GM18499 (cell line): ENCODE data around the gene CHMP4B.

Source experiments
- ATAC-seq: cut with Tn5 transposase; IDR thresholded peaks from one replicate; pipeline ENCODE4 v1.9.1; 2021; ENCODE audit warnings: moderate number of reproducible peaks; ENCODE audit not compliant: insufficient read depth, unreplicated experiment

CHMP4B gene

DNA sequence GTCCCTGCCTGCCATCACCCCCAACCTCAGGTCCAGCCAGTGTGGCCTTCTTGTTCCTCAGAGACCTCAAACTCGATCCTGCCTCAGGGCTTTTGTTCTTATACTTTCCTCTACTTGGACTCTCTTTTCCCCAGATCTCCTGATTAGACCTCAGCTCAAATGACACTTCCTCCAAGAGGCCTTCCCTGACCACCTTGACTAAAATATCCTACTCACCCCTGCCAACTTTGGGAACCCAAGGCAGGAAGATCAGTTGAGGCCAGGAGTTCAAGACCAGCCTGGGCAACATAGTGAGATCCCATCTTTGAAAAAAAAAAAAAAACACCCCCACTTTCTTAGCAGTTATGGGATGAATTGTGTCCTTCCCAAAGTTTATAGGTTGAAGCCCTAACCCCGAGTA, 73.5 kb downstream of the CHMP4B start:
- no peak for ATAC-seq

DNA sequence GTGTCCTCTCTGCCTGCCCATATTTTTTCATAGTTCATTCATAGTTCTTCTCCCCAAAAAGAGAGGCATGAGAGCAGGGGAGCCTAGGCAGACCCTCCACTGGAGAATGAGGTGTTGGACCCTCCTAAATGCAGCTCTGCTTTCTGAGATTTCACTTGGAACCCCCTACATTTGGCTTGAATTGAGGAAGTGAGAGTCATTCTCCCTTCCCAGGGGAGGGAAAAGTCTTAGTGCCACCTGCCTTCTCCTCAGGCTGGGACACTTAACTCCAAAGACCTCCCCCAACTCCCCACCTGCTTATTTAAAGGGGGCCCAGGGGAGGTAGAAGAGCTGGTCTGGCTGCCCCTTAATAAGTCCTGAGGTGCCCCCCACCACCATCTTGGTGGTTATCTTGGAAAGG, 78.2 kb downstream of the CHMP4B start:
- ATAC-seq: no peak

DNA sequence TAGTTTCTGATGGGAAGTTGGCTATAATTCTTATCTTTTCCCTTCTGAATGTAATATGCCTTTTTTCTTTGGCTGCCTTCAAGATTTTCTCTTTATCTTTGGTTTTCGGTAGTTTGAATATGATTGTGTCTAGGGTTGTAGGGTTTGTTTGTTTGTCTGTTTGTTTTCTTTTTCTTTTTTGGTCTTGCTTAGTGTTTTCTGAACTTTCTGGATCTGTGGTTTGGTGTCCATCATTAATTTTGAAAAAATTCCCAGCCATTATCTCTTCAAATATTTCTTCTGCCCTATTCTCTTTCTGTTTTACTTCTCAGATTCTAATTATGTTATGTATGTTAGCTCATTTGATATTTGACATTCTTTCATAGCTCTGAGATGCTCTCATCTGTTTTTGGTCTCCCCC, 79.4 kb downstream of the CHMP4B start:
- no peak for ATAC-seq

DNA sequence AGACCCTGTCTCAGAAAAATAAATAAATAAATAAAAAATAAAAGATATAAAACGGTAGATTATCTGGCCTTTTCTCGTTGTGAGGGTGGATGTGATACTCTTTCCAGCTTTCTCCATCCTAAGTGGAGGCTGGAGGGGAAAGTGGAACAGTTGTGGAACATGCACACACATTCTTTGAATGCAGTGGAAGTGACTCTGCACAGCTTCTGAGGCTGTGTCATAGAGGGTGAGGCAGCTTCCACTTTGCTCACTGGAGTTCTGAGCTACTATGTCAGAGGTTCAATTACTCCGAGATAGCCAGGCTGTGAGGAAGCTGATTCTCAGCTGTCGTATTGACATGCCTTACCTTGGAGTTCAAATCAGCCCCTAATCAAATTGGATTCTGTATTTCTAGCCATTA, 82.2 kb downstream of the CHMP4B start:
- no peak for ATAC-seq

DNA sequence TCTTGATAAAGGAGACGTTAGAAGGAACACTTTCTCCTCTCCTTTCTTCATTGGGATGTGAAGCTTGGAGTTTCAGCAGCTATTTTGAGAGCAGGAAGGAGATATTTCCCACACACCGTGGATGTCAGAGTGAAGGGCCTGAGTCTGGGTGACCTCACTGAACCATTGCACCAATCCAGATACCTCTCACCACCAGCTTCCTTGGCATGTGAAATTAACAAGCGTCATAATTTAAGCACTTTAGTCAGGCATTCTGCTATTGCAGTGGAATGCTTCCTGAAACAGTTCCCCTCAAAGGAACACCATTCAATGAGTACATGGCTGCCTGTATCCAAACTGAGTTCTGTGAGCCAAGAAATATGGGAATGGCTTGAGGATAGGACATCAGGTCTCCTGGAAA, 83.7 kb downstream of the CHMP4B start:
- no peak for ATAC-seq

DNA sequence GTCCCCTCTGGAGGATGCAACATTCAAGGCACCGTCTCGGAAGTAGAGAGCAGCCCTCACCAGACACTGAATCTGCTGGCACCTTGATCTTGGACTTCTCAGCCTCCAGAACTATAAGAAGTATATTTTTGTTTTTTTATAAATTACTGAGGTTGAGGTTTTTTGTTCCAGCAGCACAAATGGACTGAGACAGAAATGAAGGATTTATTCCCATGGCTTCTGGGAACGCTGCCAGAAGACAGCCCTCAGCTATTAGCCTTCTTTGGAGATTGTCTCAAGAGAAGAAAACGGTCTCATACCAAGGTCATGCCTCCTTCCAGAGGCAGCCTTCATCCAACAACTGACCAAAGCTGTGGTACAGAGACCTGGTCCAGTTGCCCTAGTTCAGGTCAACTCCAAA, 85.4 kb downstream of the CHMP4B start:
- ATAC-seq: no peak

DNA sequence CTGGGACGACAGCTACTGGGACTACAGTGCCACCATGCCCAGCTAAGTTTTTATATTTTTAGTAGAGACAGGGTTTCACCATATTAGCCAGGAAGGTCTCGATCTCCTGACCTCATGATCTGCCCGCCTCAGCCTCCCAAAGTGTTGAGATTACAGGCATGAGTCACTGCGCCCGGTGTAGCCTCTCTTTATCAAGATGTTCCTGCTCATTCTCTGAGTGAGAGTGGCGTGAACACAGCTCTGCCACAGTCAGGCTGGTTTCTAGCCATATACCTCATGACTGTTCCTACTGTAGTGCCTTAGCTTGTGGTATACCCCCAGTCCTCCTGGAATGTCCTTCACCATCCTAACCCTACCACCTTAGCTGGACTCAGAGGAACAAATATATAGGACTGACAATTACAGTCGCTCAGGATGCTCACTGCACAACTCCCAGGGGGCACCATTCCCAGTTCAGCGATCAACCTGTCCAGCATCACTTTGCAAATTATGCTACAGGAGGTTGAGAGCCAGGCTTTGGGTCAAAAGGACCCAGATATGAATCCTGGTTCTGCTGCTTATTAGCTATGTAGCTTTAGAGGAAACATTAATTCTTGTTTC, 86.3 kb downstream of the CHMP4B start:
- no peak for ATAC-seq

DNA sequence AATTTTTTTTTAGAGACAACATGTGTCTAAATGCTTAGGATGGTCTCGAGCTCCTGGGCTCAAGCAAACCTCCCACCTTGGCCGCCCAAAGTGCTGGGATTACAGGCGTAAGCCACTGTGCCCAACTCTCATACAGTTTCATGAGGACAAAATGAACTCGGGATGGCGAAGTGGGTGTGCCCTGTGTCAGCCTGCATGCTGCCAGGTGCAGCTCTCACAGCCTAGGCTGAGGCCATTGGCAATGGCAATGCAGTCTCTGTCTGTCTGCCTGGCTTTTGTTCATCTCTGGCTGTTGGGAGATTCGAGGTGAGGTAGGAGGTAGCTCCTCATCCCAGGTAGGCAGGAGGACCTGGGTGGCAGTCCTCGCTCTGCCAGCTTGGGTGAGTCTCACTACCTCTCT, 88.0 kb downstream of the CHMP4B start:
- no peak for ATAC-seq

DNA sequence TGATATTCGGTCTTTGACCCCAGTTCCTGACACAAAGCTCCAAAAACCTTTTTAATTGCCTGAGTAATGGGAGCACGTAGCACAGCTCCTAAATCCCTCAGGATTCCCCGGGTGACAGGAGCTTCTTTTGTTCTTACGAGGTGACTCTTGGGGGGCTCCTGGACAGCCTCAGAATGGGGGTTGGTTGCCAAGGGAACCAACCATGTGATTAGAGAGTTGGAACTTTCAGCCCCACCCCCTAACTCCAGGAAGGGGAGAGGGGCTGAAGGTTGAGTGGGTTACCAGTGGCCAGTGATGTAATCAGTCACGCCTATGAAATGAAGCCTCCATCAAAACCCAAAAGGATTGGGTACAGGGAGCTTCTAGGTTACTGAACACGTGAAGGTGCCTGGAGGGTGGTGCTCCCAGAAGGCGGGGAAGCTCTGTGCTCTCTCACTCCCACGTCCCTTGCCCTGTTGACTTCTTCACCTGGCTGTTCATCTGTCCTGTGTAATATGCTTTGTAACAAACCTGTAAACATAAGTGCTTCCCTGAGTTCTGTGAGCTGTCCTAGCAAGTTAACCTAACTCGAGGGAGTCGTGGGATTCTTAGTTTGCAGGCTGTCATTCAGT, 89.5 kb downstream of the CHMP4B start:
- no peak for ATAC-seq

DNA sequence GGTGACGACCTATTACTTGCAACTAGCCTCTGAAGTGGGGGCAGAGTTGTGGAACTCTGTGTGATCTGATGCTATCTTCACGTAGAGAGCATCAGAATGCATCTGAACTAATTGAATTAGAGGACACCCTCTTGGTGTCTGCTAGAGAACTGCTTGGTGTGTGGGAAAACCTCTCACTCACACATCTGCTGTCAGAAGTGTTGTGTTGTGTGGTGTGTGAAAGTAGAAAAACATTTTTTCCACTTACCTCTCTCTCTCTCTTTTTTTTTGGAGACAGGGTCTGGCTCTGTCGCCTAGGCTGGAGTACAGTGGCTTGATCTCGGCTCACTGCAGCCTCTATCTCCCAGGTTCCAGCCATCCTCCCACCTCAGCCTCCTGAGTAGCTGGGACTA, 90.0 kb downstream of the CHMP4B start:
- no peak for ATAC-seq

GRCh38 chr20:33902011-33902410, 90.9 kb downstream of the CHMP4B start:
- ATAC-seq: no peak
